Measurements from ENCODE around the gene RMRP.

RMRP gene

DNA sequence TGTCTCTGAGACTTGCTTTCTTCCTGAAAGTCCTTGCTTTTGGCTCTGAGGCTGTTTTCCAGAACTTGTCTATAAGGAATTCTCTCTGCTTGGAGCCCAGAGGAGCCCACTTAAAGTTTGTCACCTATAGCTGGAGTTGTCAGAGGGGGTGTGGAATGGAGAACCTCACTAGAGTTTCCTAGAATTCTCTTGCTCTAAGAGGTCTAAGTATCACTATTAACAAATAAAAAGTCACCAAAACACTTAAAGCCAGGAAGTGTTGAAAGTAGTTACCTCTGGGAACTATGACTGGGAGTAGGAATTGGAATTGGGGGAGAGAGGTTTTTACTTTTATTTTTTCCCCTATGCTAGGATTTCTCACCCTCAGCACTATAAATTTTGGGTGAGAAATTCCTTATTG lies 22.1 kb downstream of the RMRP start:
- H3K4me3 ChIP-seq (replicated peaks; ENCODE audit: insufficient read depth, low read length) = no peak overlapping the region
- DNase-seq (ENCODE audit: low read depth in 1 of 2, low spot score in 1 of 2) = no peak
- no peaks in the 10 kb centered on the region for H3K27me3 ChIP-seq (ENCODE audit: insufficient read depth, poor library complexity, severe bottlenecking)
- no peak overlapping the region for H3K27ac ChIP-seq (replicated peaks)
- no peak for TF ChIP-seq POLR2AphosphoS5 (IDR thresholded peaks at IDR 0.05; ENCODE audit: low read depth)
- no peak for TF ChIP-seq GABPA (IDR thresholded peaks at IDR 0.05; ENCODE audit: low read depth)
- no peak for TF ChIP-seq SPI1 (IDR thresholded peaks at IDR 0.05; ENCODE audit: borderline replicate concordance, low read depth)
- TF ChIP-seq, protein P1, sequence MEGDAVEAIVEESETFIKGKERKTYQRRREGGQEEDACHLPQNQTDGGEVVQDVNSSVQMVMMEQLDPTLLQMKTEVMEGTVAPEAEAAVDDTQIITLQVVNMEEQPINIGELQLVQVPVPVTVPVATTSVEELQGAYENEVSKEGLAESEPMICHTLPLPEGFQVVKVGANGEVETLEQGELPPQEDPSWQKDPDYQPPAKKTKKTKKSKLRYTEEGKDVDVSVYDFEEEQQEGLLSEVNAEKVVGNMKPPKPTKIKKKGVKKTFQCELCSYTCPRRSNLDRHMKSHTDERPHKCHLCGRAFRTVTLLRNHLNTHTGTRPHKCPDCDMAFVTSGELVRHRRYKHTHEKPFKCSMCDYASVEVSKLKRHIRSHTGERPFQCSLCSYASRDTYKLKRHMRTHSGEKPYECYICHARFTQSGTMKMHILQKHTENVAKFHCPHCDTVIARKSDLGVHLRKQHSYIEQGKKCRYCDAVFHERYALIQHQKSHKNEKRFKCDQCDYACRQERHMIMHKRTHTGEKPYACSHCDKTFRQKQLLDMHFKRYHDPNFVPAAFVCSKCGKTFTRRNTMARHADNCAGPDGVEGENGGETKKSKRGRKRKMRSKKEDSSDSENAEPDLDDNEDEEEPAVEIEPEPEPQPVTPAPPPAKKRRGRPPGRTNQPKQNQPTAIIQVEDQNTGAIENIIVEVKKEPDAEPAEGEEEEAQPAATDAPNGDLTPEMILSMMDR (IDR thresholded peaks at IDR 0.05; ENCODE audit: insufficient read depth, low read length) = no peak
- TF ChIP-seq, protein P2, sequence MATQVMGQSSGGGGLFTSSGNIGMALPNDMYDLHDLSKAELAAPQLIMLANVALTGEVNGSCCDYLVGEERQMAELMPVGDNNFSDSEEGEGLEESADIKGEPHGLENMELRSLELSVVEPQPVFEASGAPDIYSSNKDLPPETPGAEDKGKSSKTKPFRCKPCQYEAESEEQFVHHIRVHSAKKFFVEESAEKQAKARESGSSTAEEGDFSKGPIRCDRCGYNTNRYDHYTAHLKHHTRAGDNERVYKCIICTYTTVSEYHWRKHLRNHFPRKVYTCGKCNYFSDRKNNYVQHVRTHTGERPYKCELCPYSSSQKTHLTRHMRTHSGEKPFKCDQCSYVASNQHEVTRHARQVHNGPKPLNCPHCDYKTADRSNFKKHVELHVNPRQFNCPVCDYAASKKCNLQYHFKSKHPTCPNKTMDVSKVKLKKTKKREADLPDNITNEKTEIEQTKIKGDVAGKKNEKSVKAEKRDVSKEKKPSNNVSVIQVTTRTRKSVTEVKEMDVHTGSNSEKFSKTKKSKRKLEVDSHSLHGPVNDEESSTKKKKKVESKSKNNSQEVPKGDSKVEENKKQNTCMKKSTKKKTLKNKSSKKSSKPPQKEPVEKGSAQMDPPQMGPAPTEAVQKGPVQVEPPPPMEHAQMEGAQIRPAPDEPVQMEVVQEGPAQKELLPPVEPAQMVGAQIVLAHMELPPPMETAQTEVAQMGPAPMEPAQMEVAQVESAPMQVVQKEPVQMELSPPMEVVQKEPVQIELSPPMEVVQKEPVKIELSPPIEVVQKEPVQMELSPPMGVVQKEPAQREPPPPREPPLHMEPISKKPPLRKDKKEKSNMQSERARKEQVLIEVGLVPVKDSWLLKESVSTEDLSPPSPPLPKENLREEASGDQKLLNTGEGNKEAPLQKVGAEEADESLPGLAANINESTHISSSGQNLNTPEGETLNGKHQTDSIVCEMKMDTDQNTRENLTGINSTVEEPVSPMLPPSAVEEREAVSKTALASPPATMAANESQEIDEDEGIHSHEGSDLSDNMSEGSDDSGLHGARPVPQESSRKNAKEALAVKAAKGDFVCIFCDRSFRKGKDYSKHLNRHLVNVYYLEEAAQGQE (IDR thresholded peaks at IDR 0.05; ENCODE audit: insufficient replicate concordance, low read depth) = no peak

DNA sequence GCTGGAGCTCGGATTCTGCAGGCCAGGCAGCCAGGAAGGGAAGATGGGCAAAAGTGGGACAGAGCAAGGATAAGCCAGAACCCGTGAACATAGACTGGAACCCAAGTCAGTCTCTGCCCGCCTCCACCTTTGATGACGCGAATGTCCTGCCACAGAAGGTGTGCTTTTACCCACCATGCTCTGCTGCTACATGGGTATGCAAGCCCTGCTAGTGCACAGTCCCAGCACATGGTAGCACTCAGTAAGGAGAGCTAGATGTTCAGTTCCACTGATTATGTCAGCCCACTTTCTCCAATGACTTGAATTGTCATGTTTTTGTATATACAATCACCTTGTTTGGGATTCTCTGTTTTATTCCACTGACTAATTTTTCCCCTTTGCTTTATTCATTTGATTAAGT lies 28.2 kb downstream of the RMRP start:
- no peak for TF ChIP-seq SPI1 (IDR thresholded peaks at IDR 0.05; ENCODE audit: borderline replicate concordance, low read depth)
- no peak for TF ChIP-seq POLR2AphosphoS5 (IDR thresholded peaks at IDR 0.05; ENCODE audit: low read depth)
- TF ChIP-seq, protein P1 (IDR thresholded peaks at IDR 0.05; ENCODE audit: insufficient read depth, low read length) = no peak
- TF ChIP-seq, protein P2 (IDR thresholded peaks at IDR 0.05; ENCODE audit: insufficient replicate concordance, low read depth) = no peak
- no peak for TF ChIP-seq GABPA (IDR thresholded peaks at IDR 0.05; ENCODE audit: low read depth)
- Histone ChIP-seq H3K27ac (replicated peaks) (no peak overlapping the region), H3K27me3 (ENCODE audit: insufficient read depth, poor library complexity, severe bottlenecking) (no peaks in the 10 kb centered on the region), H3K4me3 (replicated peaks; ENCODE audit: insufficient read depth, low read length) (no peak overlapping the region)
- DNase-seq (ENCODE audit: low read depth in 1 of 2, low spot score in 1 of 2) = no peak

DNA sequence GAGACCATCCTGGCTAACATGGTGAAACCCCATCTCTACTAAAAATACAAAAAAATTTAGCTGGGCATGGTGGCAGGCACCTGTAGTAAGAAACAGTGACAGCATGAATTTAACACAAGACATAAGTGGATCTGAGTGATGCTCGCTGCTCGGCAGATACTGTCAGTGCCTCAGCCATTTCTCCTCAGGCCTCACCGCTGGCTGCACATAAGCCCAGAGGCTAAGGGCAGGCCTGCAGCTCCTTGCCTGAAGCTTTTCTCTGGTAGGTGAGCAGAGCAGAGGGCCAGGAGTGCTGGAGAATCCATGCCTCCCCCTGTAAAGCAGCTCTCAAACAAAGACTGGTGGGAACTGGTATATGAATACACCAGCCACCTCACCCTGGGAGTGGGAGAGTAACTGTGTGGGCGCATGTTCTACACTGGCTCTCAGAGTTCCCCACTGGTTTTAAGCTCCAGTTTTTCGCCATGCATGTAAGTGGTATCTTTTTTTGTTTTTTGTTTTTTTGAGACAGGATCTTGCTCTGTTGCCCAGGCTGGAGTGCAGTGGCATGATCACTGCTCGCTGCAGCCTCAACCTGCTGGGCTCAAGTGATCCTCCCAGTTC lies 29.3 kb downstream of the RMRP start:
- Histone ChIP-seq H3K4me3 (replicated peaks; ENCODE audit: insufficient read depth, low read length) (no peak overlapping the region), H3K27me3 (ENCODE audit: insufficient read depth, poor library complexity, severe bottlenecking) (no peaks in the 10 kb centered on the region), H3K27ac (replicated peaks) (no peak overlapping the region)
- TF ChIP-seq, protein P2 (IDR thresholded peaks at IDR 0.05; ENCODE audit: insufficient replicate concordance, low read depth) = no peak
- no peak for TF ChIP-seq SPI1 (IDR thresholded peaks at IDR 0.05; ENCODE audit: borderline replicate concordance, low read depth)
- TF ChIP-seq, protein P1 (IDR thresholded peaks at IDR 0.05; ENCODE audit: insufficient read depth, low read length) = no peak
- TF ChIP-seq GABPA (IDR thresholded peaks at IDR 0.05; ENCODE audit: low read depth) = no peak
- no peak for TF ChIP-seq POLR2AphosphoS5 (IDR thresholded peaks at IDR 0.05; ENCODE audit: low read depth)
- DNase-seq (ENCODE audit: low read depth in 1 of 2, low spot score in 1 of 2) = no peak

All from HL-60 (cell line).